PC-9 (cell line): ENCODE results near the gene LYZL2.

Experiments used
- EZH2 ChIP-seq: fragments of 200-600 bp; sonication (generic); IDR thresholded peaks from 2 replicates; pipeline ENCODE4 v1.8.0; 2017; ENCODE audit warnings: antibody characterized with exemption, low read depth
- TF ChIP-seq, protein P1 (sequence below): fragments of 200-600 bp; sonication (generic); conservative IDR thresholded peaks from 2 replicates; pipeline ENCODE4 v1.6.1; 2017; ENCODE audit warnings: mixed run types, antibody characterized with exemption, mild to moderate bottlenecking, moderate library complexity

DNA sequence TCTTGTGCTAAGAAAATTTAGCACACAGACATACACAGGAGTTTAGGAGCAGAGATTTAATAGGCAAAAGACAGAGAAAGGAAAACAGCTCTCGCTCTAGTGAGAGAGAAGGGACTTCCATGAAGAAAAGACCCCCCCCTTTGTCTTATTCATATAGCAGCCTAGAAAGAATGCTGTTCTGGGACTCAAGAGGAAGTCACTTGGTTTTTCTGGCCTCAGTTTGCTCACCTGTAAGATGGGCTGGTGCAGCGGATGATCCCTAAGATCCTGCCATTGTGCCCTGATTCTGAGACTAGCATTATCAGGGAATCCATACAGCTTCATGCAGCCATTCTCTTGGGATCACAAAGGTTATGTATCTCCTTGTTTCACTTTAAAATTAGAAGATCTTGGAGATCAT lies 42.7 kb downstream of the LYZL2 start:
- TF ChIP-seq, protein P1, sequence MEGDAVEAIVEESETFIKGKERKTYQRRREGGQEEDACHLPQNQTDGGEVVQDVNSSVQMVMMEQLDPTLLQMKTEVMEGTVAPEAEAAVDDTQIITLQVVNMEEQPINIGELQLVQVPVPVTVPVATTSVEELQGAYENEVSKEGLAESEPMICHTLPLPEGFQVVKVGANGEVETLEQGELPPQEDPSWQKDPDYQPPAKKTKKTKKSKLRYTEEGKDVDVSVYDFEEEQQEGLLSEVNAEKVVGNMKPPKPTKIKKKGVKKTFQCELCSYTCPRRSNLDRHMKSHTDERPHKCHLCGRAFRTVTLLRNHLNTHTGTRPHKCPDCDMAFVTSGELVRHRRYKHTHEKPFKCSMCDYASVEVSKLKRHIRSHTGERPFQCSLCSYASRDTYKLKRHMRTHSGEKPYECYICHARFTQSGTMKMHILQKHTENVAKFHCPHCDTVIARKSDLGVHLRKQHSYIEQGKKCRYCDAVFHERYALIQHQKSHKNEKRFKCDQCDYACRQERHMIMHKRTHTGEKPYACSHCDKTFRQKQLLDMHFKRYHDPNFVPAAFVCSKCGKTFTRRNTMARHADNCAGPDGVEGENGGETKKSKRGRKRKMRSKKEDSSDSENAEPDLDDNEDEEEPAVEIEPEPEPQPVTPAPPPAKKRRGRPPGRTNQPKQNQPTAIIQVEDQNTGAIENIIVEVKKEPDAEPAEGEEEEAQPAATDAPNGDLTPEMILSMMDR, result no peak
- no peak for TF ChIP-seq EZH2
